Epithelial cell of esophagus (primary cell): Measurements from ENCODE around the gene LRMDA.
A peak's percentile ranks its signal among the peaks of the same experiment; 100 is the strongest.

Experiments
- DNase-seq: peaks from one replicate; pipeline ENCODE4 v3.0.0; 2010; ENCODE audit warnings: low read depth
- H3K4me3 ChIP-seq: 2 replicates; pipeline ENCODE4 v1.5.1; 2011; ENCODE audit warnings: mild to moderate bottlenecking, low read length, control low read depth
- TF ChIP-seq, protein P1 (sequence below): IDR thresholded peaks from 2 replicates; pipeline ENCODE4 v1.5.1; 2011; ENCODE audit warnings: low read depth, mild to moderate bottlenecking, low read length, control low read depth, inconsistent platforms; ENCODE audit not compliant: insufficient read depth; ENCODE audit errors: missing control alignments

LRMDA gene

DNA sequence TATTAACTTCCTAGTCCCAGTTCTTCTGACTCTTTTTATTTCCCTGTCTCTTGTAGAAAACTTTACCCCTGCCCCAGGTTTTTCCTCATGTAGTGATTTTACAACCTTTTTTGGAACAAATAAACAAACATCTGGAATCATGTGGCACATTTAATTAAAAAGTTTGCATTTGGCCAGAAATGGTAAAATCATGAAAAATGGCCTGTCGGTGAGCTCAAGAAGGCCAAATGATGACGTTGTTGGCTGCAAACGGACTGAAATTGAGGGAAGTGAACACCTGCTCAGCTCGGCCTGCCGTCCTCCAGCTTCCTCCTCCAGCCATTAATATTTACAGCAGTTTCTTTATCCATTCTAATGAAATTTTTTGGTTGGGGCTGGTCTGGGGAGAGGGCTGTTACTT lies 902.8 kb downstream of the LRMDA start:
- TF ChIP-seq, protein P1, sequence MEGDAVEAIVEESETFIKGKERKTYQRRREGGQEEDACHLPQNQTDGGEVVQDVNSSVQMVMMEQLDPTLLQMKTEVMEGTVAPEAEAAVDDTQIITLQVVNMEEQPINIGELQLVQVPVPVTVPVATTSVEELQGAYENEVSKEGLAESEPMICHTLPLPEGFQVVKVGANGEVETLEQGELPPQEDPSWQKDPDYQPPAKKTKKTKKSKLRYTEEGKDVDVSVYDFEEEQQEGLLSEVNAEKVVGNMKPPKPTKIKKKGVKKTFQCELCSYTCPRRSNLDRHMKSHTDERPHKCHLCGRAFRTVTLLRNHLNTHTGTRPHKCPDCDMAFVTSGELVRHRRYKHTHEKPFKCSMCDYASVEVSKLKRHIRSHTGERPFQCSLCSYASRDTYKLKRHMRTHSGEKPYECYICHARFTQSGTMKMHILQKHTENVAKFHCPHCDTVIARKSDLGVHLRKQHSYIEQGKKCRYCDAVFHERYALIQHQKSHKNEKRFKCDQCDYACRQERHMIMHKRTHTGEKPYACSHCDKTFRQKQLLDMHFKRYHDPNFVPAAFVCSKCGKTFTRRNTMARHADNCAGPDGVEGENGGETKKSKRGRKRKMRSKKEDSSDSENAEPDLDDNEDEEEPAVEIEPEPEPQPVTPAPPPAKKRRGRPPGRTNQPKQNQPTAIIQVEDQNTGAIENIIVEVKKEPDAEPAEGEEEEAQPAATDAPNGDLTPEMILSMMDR: no peak
- H3K4me3 ChIP-seq: no peak overlapping the region
- no peak for DNase-seq

DNA sequence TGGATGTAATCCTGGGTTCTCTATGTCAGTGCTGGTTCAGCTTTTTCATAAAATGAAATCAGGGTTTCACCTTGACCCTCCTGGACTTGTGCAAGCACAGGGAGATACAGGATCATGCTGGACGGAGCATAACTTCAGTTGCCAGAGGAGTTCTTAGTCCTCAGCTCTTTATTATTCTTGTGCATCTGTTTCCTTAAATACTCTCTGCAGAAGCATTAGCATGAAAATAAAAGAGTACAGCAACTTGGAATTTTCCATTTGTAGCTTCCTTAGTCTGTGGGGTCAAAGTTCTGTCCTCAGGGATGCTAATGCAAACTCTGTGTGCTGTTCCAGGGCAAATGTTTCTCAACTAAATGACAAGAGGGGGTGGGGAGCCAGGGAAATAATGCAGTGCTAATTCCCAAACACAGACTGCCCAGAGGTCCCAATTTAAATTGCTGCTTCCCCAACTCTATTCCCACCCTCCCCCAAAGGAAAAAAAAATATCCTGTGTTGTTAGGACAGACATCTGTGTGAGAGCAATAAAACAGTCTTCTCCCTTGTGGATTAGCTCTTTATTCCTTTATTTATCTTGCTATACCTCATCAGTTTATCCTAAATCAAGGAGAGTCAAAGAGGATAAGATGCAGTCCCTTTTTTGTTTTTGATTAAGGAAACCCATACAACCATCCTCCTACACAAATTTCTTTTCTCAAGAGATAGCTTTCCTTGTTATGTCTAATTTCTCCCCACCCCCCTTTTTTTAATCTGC lies 905.0 kb downstream of the LRMDA start:
- TF ChIP-seq, protein P1: no peak
- DNase-seq: no peak
- no peak overlapping the region for H3K4me3 ChIP-seq

DNA sequence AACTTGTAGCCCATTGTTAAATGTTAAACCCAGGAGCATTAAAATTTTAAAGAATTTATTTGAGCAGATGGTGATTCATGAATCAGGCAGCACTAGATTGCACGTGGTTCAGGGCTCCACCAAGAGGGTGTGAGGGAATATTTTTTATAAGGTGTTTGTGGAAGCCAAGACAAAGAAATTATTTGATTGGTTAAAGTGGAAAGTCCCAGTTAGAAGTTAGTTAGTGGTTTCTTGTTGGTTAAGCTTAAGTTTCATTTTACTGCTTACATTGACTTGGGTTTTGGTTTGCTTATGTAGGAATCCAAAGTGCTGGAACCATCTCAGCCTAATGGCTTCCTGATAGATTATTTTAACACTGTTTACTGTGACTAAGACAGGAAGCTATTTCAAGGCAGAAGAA lies 906.2 kb downstream of the LRMDA start:
- TF ChIP-seq, protein P1: no peak
- no peak overlapping the region for H3K4me3 ChIP-seq
- DNase-seq: peak; percentile 26

DNA sequence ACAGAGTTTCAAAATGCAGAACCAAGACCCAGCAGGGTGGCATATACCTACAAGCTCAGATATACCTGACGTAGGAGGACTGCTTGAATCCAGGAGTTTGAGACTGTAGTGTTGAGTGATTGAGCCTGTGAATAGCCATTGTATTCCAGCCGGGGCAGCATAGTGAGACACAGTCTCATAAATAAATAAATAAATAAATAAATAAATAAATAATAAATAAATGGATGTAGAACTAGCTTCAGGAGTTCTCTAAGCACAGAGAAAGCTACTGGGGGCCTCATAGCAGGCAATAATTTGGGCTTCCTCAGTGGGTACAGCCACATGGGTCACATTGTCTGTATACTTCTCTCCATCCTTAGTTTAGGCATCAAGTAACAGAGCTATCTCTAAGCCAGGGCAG lies 906.8 kb downstream of the LRMDA start:
- TF ChIP-seq, protein P1: no peak
- no peak for DNase-seq
- H3K4me3 ChIP-seq: no peak overlapping the region

DNA sequence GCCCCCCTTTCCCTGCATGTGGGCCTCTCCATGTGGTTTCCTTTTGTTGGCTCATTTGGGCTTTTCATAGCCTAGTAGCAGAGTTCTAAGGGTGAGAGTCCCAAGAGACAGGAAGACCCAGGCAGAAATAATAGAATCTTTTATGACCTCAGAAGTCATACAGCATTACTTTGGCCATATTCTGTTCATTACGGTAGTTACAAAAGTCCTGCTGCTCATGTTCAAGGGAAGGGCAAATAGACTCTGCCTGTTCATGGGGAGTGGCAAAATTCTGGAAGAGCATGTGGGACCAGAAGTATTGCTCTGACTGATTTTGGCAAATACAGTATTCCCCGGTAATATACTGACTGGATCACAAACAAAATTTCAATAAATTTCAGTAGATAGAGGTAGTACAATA lies 910.3 kb downstream of the LRMDA start:
- no peak overlapping the region for H3K4me3 ChIP-seq
- TF ChIP-seq, protein P1: no peak
- DNase-seq: no peak

DNA sequence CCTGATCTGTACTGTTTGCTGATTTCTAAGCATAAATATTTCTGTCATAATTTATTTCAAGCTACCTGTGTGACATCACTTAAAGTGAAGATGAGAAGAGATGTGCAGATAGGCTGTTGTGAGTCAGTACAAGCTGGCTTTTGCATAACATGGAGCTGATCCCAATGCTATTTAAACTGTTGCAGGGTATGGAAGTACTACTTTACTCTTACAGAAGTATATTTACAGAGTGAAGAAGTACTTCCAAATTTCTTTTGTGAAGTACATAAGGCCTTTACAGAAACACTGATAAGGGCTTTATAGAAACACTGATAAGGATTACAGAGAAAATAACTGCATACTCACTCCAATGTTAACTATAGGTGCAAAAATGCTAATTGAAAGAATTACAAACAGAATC lies 911.6 kb downstream of the LRMDA start:
- DNase-seq: no peak
- no peak overlapping the region for H3K4me3 ChIP-seq
- TF ChIP-seq, protein P1: no peak

DNA sequence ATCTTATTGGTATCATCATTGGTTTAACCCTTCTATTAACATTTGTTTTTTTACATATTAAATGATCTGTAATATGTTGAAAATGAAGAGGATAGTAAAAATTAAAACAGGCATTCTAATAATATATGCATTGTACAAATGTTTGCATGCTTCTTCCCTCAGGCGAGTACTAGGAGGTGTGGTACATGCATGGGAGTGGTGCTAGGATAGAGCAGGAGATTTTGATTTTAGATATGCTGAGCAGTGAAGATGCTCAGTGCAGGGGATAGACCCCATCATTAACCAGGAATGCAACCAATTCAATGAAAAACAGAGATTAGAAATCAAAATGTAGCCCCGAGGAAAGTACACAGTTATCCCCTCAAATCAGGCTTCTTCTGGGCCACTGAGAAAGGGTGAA lies 916.4 kb downstream of the LRMDA start:
- H3K4me3 ChIP-seq: no peak overlapping the region
- TF ChIP-seq, protein P1: no peak
- DNase-seq: no peak
